Tibial artery (tissue), 4 donors: ENCODE results near the gene NXPH2.

Experiments used
- DNase-seq, 2 donors: peaks; one replicate each; pipeline ENCODE4 v3.0.0-alpha.2; 2019
- H3K27ac ChIP-seq, 2 donors: fragments of 200-600 bp; sonication (generic) in 1 of 2; 1 replicate in 1 of 2; 2 replicates in 1 of 2; pipeline ENCODE4 v1.5.1; 2018 to 2019; ENCODE audit warnings: mild to moderate bottlenecking in 1 of 2
- H3K27me3 ChIP-seq, 2 donors: fragments of 200-600 bp; sonication (generic) in 1 of 2; one replicate each; pipeline versions ENCODE4 v1.5.1 to v1.6.0; 2016 to 2019
- H3K36me3 ChIP-seq, 3 donors: fragments of 200-600 bp; sonication (generic) in 2 of 3; one replicate each; pipeline ENCODE4 v1.5.1; 2016 to 2019; ENCODE audit warnings: mild to moderate bottlenecking in 2 of 3
- H3K4me1 ChIP-seq, 4 donors: fragments of 200-600 bp; sonication (generic) in 2 of 4; 1 replicate in 3 of 4; 2 replicates in 1 of 4; pipeline ENCODE4 v1.5.1; 2016 to 2019
- H3K4me3 ChIP-seq, 2 donors: fragments of 200-600 bp; sonication (generic) in 1 of 2; 1 replicate in 1 of 2; 2 replicates in 1 of 2; pipeline ENCODE4 v1.5.1; 2018 to 2019; ENCODE audit warnings: mild to moderate bottlenecking in 2 of 2
- H3K9me3 ChIP-seq, 3 donors: fragments of 200-600 bp; sonication (generic) in 1 of 3; one replicate each; pipeline ENCODE4 v1.5.1; 2016 to 2019
- intact Hi-C: fragments of 100-400 bp; cut with DNase I; formaldehyde crosslinking; loops from one replicate; pipeline ENCODE4 v1.15.0; 2023; ENCODE audit warnings: low total_unique reads
- TF ChIP-seq, protein P1 (sequence below), 2 experiments: fragments of 200-600 bp in 1 of 2; fragments of 450-650 bp in 1 of 2; IDR thresholded peaks; one replicate each; pipeline ENCODE4 v1.5.1; 2017 to 2019; ENCODE audit warnings: antibody characterized with exemption in 2 of 2, mild to moderate bottlenecking in 1 of 2, moderate library complexity in 1 of 2

The NXPH2 gene

DNA sequence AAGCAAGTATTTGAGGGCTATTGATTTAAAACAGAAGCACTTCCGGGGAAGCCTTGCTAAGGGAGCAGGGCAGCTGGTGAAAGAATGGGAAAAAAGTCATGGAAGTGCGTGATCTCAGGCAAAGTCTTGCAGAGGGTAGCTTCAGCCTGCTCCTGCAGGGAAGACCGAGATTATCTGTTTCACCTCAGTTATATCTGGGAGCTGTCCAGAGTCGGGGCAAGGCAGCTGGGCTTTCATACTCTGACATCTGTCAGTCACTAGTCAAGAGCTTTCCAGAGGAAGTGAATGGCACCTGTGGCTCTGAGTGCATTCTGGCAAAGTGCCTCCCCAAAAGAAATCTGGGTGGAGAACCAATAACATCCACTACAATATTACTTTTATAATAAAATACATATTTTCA is 8.7 kb downstream of the NXPH2 start:
- intact Hi-C loops, result no loop called here
- TF ChIP-seq, protein P1, sequence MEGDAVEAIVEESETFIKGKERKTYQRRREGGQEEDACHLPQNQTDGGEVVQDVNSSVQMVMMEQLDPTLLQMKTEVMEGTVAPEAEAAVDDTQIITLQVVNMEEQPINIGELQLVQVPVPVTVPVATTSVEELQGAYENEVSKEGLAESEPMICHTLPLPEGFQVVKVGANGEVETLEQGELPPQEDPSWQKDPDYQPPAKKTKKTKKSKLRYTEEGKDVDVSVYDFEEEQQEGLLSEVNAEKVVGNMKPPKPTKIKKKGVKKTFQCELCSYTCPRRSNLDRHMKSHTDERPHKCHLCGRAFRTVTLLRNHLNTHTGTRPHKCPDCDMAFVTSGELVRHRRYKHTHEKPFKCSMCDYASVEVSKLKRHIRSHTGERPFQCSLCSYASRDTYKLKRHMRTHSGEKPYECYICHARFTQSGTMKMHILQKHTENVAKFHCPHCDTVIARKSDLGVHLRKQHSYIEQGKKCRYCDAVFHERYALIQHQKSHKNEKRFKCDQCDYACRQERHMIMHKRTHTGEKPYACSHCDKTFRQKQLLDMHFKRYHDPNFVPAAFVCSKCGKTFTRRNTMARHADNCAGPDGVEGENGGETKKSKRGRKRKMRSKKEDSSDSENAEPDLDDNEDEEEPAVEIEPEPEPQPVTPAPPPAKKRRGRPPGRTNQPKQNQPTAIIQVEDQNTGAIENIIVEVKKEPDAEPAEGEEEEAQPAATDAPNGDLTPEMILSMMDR (IDR thresholded peaks at IDR 0.05), result no peak

DNA sequence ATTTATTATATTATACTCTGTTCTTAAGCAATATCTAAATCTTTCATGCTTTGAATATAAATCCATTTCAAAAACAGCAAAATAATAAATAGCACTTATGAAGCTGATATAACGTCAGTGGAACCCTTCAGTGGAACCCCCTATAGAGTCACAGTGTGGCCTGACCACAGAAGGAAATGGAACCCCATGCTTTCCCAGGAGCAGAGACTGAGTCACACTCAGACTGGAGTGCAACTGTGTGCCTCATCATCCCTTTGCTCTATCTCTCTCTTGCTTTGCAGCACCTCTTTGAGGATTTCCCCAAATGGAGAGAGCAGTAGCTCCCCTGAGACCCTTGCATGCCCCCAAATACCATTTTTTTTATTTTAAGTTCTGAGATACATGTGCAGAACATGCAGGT is 13.1 kb downstream of the NXPH2 start:
- Histone ChIP-seq H3K36me3 (no peaks in the 10 kb centered on the region), H3K4me3 (no peak overlapping the region), H3K27me3 (no peaks in the 10 kb centered on the region), H3K9me3 (no peaks in the 10 kb centered on the region), H3K27ac (no peak overlapping the region), H3K4me1 (no peaks in the 10 kb centered on the region)
- TF ChIP-seq, protein P1 (IDR thresholded peaks at IDR 0.05), result no peak
- intact Hi-C loops, result no loop called here
- no peak for DNase-seq

More for the DNA sequence above, 8.7 kb downstream of the NXPH2 start:
- Histone ChIP-seq H3K4me1 (no peaks in the 10 kb centered on the region), H3K27me3 (peaks cover 0 to 8% of the 10 kb centered on the region in 2 donors), H3K27ac (no peak overlapping the region), H3K4me3 (no peak overlapping the region), H3K9me3 (no peaks in the 10 kb centered on the region), H3K36me3 (no peaks in the 10 kb centered on the region)
- DNase-seq, result no peak

GRCh38 chr2:138766464-138766863 is 13.7 kb downstream of the NXPH2 start:
- TF ChIP-seq, protein P1 (IDR thresholded peaks at IDR 0.05), result no peak
- no peak overlapping the region for H3K4me3 ChIP-seq
- intact Hi-C loops, result no loop called here
- no peaks in the 10 kb centered on the region for H3K36me3 ChIP-seq
- no peak for DNase-seq
- H3K27me3 ChIP-seq, result no peaks in the 10 kb centered on the region
- H3K9me3 ChIP-seq, result no peaks in the 10 kb centered on the region
- no peak overlapping the region for H3K27ac ChIP-seq
- H3K4me1 ChIP-seq, result no peaks in the 10 kb centered on the region

- H3K36me3 ChIP-seq, result no peaks in the 10 kb centered on the region
- no peaks in the 10 kb centered on the region for H3K4me1 ChIP-seq
- intact Hi-C loops, result no loop called here
- H3K27me3 ChIP-seq, result no peaks in the 10 kb centered on the region
- no peaks in the 10 kb centered on the region for H3K9me3 ChIP-seq
- no peak overlapping the region for H3K27ac ChIP-seq
- no peak for DNase-seq
- H3K4me3 ChIP-seq, result no peak overlapping the region
- TF ChIP-seq, protein P1 (IDR thresholded peaks at IDR 0.05), result no peak
Observed at GRCh38 chr2:138763971-138764370, 16.2 kb downstream of the NXPH2 start.

GRCh38 chr2:138762533-138762932 is 17.7 kb downstream of the NXPH2 start:
- H3K4me3 ChIP-seq, result no peak overlapping the region
- no peaks in the 10 kb centered on the region for H3K27me3 ChIP-seq
- no peaks in the 10 kb centered on the region for H3K4me1 ChIP-seq
- H3K9me3 ChIP-seq, result no peaks in the 10 kb centered on the region
- intact Hi-C loops, result no loop called here
- DNase-seq, result no peak
- no peaks in the 10 kb centered on the region for H3K36me3 ChIP-seq
- TF ChIP-seq, protein P1 (IDR thresholded peaks at IDR 0.05), result no peak
- H3K27ac ChIP-seq, result no peak overlapping the region

- no peak for DNase-seq
- intact Hi-C loops, result no loop called here
- Histone ChIP-seq H3K9me3 (no peaks in the 10 kb centered on the region), H3K27ac (no peak overlapping the region), H3K27me3 (no peaks in the 10 kb centered on the region), H3K36me3 (no peaks in the 10 kb centered on the region), H3K4me3 (no peak overlapping the region), H3K4me1 (no peaks in the 10 kb centered on the region)
- TF ChIP-seq, protein P1 (IDR thresholded peaks at IDR 0.05), result no peak
Observed at GRCh38 chr2:138760676-138761075, 19.5 kb downstream of the NXPH2 start.
